Stimulated activated CD4-positive, alpha-beta T cell treated with anti-CD3 and anti-CD28 coated beads, Interleukin-15, amount 100 ng/mL, for 48 hours (primary cell): ENCODE data around the gene ZNF678.
"Not testable (repeated sequence)": the region's sequence is repeated elsewhere in the genome, so short reads cannot be mapped to it uniquely, and the experiment has no call there.

Experiments used
- DNase-seq, 2 donors: peaks; one replicate each; pipeline ENCODE4 v3.0.0-alpha.2; 2020; ENCODE audit warnings: low read depth in 2 of 2

ZNF678 gene

DNA sequence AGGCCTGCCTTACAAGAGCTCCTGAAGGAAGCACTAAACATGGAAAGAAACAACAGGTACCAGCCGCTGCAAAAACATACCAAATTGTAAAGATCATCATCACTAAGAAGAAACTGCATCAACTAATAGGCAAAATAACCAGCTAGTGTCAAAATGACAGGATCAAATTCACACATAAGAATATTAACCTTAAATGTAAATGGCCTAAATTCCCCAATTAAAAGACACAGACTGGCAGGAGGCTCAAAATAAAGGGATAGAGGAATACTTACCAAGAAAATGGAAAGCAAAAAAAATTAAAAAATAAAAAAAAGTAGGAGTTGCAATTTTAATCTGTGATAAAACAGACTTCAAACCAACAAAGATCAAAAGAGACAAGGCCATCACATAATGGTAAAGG is 11.5 kb upstream of the ZNF678 start:
- DNase-seq = not testable (repeated sequence)

DNA sequence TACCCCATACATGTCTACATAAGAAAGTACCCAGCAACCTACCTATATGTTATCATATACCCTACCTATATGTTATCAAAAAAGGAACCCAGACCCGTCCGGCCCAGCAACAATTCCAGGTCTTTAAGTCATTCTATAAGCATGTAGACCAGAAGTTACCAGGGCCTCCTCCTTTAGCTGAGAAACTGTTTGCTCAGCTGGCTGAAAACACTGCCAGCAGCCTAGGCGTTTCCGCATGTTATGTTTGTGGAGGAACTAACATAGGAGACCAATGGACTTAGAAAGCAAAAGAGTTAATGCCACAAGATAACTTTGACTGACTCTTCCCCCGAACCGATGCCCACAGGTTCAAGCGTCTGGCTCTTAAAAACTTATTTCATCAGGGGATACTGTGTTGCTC is 7.1 kb upstream of the ZNF678 start:
- DNase-seq = no peak

DNA sequence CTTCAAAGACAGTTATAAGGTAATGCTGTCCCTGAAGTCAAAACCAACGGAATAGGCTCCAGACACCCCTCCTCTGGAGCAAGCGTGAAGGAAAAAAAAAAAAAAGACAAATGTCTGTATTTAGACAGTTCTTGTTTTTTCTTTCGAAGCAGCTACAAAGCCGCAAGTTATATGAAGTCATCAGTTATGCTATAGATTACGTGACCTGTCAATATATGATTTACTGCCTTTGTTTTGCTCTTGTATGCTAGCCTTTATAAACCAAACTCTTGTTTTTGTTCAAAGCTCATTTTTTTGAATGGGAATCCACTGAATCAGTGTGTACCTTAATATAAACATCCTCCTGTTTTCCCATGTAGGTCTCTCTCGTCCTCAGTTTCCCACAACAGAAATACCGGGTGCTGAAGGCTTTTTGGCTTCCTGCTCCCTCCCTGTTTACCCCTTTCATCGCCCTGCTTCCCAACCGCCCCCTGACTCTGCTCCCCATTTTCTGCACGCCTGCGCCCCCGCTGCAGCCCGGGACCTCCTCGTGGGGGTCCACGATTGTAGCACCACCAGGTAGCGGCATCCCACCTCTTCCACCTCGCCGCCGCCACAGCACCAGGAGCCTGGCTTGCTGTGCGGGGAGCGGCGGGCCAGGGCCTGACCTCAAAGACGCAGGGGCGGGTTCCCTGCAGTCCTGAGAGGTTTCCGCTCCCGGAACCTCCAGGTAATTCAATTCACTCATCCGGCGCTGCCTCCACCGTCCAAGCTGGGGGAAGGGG is 5.2 kb upstream of the ZNF678 start:
- no peak for DNase-seq

DNA sequence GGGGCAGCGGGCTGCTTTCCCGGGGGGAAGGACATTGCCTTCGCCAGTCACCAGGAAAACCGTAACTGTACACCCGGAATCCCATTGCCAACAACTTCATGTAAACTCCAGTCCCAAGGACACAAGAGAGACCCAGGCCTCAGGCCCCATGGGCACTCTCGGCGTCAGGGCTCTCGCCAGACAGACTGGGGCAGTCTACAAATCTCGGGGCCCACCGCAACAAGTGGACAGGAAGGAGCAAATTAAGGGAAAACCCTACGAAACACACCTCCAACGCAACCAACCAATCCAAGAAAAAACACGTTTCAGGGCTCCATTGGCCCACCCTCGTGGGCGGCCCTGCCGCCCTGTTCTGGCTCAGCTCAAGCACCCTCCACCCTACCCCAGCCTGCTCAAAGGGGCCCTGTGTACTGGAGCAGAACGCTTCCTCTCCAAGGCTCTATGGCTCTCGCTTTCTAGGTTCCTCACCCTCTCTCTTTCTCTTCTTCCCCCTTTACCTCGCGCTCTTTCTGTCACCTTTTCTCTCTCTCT is 4.6 kb upstream of the ZNF678 start:
- no peak for DNase-seq

DNA sequence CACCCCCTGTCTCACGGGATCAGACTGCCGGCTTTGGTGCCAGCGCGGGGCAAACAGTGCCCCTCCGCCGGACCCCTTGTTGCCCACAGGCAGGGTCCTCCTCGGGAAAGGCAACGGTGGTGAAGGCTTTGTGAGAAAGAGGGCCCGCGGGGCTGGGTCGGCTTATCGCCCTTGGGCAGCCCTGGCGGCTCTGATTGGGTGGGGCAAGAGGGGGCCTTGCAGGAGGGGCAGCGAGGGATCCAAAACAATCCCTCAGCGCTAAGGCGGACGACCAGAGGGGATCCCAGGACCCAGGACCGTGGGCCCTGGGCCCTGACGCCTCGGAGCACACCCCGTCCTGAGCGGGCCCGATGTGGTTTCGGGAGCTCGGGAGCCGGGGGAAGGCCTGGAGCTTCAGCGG is 3.9 kb upstream of the ZNF678 start:
- DNase-seq = no peak

DNA sequence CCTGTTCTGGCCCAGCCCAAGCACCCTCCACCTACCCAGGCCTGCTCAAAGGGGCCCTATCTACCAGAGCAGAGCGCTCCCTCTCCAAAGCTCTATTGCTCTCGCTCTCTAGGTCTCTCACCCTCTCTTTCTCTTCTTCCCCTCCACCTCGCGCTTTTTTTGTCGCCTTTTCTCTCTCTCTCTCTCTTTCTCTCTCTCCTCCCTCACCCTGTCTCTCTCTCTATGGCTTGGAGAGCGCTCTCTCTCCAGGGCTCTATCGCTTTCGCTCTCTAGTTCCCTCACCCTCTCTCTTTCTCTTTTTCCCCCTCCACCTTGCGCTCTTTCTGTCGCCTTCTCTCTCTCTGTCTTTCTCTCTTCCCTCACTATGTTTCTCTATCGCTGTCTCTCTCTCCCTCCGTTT is 3.4 kb upstream of the ZNF678 start:
- no peak for DNase-seq

DNA sequence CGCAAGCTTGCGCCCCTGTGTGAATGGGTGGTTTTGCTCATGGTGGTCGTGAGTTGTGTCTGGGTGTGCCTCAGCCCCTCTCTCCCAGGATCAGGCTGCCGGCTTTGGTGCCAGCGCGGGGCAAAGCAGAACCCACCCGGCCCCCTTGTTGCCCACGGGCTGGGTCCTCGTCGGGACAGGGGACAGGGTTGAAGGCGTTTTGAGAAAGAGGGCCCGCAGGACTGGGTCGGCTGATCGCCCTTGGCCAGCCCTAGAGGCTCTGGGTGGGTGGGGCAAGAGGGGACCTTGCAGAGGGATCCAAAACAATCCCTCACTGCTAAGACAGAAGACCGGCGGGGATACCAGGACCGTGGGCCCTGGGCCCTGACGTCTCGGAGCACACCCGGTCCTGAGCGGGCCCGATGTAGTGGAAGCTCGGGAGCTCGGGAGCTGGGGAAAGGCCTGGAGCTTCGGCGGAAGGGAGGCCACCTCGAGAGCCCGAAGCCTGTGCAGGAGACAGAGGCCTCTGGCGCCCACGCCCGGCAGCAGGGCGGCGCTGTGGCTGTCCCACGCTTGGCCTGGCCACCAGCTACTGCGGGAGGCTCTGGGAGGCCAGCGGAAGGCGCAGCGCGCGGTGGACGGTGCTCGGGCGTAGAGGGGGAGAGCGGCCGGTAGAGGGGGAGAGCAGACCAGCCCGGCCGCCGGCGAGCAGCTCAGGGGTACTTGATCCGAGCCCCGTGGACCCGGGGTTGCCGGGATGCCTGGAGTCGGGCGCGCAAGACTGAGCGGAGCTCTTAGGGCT is 2.8 kb upstream of the ZNF678 start:
- DNase-seq = no peak

DNA sequence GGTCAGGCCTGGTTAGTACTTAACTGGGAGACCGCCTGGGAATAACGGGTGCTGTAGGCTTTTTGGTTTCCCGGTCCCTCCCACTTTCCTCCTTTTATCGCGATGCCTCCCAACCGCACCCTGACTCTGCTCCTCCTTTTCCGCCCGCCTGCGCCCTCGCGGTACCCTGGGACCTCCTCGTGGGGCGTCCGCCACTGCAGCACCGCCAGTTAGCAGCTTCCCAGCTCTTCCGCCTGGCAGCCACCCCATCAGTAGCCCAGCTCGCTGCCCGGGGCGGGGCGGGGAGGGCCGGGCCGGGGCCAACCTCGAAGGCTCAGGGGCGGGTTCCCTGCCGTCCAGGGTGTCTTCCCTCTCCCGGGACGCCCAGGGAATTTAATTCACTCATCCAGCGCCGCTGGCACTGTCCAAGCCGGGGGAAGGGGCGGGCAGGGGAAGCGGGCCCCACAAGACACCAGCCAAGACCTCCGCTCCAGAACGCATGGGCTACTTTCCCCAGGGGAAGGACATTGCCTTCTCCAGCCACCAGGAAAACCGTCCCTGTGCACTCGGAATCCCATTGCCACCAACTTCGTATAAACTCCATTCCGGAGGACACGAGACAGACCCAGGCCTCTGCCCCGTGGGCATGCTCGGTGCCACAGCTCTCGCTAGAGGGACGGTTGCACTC is 2.0 kb upstream of the ZNF678 start:
- DNase-seq = no peak

DNA sequence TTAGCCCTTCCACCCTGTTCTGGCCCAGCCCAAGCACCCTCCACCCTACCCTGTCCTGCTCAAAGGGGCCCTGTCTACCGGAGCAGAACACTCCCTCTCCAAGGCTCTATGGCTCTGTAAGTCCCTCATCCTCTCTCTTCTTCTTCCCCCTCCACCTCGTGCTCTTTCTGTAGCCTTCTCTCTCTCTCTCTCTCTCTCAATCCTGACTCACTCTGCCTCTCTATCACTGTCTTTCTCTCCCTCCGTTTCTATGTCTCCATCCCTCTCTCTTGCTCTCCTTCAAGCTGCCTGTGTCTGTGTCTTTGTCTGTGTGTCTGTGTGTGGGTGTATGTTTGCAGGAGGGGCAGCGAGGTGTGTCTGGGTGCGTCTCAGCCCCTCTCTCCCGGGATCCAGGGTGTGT is 1.3 kb upstream of the ZNF678 start:
- DNase-seq = no peak

DNA sequence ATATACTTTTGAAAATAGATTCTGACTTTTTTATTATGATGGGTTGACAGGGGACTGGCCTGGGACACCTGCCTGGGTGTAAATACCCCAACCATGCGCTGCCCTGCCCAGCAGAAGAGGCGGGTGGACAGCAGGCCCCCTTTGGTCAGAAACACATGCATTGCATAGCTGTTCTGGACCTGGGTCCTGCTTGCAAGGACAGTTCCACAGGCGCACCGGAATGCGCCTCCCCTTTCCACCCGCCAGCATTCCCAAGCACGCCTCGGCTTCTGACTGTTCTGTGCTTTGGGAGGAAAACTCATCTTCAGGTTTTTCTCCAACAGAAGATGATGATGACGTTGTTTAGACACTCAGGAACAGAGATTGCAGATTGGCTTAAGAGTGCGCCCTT is 428 bp upstream of the ZNF678 start:
- no peak for DNase-seq

DNA sequence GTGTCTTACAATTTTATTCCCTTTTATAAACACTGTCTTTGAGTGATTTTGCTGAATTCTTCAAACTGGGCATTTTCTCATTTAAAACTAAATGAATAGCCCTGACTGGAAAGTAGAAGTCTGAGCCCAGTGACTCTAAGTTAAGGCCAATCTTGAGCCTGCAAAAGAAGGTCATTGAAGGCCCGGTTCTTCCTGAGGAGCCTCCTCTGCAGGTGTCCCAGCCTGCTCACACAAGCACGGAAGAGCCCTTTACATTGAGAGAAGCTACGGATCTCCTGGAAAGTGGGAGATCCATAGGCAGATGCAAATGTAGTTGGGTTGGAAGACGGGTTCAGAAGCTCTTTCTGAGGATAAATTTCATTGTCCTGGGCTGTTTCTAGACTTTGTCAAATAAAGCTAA is 3.9 kb downstream of the ZNF678 start:
- DNase-seq = no peak

DNA sequence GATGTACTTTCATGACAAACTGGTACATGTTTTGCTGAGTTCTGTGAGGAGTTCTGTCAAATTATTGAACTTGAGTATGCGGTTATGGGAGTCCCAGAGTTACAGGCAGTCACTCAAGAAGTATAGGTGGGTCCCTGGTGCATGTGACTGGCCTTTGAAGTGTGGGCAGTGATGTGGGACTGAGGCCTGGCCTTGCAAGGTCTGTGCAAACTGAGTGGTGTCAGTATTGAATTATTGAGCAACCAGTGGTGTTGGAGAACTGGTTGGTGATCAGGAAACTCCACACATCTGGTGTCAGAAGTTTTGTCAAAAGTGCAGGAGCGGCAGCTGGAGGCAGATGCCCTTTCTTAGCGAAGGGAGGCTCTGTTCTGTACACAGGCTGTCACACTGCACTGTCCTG is 5.2 kb downstream of the ZNF678 start:
- no peak for DNase-seq

DNA sequence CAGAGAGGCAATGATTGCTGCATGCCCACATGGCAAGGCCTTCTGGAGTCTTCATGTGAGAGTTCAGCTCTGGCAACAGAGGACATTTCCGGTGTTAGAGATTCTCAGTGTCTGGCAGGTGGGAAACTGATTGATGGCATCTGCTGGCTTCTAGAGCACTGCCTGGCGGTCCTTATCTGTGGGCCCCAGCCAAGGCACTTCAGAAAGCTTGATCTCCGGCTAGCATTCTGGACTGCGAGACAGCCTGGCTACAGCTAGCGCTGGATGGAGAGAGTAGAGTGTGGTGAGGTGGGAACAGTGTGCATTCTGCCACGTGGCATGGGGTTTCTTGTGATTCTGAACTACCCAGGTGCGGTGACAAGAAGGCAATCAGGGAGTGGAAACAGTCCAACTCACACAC is 9.4 kb downstream of the ZNF678 start:
- DNase-seq = no peak

DNA sequence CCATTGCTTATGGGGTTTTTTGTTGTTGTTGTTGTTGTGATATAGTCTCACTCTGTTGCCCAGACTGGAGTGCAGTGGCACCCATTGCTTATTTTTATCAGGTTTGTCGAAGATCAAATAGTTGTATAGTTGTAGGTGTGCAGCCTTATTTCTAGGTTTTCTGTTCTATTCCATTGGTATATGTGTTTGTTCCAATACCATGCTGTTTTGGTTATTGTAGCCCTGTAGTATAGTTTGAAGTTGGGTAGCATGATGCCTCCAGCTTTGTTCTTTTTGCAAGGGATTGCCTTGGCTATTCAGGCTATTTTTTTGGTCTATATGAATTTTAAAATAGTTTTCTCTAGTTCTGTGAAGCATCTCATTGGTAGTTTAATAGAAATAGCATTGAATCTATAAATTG is 11.6 kb downstream of the ZNF678 start:
- DNase-seq = no peak

DNA sequence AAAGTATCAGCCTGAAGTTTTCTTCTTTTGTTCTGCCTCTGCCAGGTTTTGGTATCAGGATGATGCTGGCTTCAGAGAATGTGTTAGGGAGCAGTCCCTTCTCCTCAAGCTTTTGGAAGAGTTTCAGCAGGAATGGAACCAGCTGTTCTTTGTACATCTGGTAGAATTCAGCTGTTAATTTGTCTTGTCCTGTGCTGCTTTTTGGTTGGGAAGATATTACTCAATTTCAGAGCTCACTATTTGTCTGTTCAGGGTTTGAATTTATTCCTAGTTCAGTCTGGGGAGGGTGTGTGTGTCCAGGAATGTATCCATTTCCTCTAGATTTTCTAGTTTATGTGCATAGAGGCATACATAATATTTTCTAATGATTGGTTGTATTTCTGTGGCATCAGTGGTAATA is 12.8 kb downstream of the ZNF678 start:
- DNase-seq = no peak

DNA sequence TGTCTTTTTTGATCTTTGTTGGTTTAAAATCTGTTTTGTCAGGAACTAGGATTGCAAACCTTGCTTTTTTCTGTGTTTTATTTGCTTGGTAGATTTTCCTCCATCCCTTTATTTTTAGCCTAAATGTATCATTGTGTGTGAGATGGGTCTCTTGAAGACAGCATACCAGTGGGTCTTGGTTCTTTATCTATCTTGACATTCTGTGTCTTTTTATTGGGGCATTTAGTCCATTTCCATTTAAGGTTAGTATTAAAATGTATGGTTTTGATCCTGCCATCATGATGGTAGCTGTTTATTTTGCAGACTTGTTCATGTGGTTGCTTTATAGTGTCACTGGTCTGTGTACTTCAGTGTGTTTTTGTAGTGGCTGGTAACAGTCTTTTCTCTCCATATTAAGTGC is 14.1 kb downstream of the ZNF678 start:
- no peak for DNase-seq

DNA sequence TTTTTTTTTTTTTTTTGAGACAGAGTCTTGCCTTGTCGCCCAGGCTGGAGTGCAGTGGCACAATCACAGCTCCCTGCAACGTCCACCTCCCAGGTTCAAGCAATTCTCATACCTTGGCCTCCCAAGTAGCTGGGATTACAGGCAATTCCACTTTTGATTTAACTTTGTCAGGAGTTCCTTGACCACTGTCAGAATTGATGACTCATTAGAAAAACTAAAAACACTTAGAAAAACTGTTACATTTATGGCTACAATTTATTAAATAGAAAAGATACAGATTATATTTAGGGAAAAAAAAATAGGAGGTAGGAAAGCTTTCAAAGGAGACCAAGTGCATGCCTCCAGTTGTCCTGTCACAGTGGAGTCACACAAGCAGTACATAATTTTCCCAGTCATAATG is 20.0 kb downstream of the ZNF678 start:
- DNase-seq = no peak

DNA sequence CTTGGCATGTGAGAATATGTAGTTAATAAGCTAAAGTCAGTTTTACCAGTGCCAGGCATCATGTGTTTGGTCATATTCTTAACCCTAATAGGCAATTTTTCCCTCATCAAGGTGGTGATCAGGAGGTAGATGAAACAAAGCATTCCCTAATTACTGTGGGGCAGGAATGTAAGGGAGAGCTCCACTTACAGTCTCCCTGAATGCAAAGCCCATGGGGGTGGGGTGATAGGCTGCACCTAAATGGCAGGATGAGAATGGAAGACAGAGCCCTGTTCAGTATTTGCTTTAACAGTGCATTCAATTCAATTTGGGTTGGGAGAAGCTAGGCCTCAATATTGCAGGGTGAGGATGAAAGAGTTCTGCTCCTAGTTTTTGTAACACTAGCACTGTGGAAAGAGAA is 23.4 kb downstream of the ZNF678 start:
- no peak for DNase-seq

DNA sequence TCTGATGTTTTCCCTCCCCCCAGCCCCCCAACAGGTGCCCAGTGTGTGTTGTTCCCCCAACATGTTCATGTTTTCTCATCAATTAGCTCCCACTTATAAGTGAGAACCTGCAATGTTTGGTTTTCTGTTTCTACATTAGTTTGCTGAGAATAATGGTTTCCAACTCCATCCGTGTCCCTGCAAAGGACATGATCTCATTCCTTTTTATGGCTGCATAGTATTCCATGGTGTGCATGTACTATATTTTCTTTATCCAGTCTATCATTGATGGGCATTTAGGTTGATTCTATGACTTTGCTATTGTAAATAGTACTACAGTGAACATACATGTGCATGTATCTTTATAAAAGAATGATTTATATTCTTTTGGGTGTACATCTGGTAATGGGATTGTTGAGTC is 24.6 kb downstream of the ZNF678 start:
- no peak for DNase-seq

DNA sequence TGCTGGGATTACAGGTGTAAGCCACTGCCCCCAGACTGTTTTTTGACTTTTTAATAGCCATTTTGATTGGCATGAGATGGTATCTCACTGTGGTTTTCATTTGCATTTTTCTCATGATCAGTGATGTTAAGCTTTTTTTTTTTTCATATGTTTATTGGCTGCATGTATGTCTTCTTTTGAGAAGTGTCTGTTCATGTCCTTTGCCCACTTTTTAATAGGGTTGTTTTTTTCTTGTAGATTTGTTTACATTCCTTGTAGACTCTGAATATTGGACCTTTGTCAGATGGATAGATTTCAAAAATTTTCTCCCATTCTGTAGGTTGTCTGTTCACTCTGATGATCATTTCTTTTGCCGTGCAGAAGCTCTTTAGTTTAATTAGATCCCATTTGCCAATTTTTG is 25.4 kb downstream of the ZNF678 start:
- DNase-seq = not testable (repeated sequence)

DNA sequence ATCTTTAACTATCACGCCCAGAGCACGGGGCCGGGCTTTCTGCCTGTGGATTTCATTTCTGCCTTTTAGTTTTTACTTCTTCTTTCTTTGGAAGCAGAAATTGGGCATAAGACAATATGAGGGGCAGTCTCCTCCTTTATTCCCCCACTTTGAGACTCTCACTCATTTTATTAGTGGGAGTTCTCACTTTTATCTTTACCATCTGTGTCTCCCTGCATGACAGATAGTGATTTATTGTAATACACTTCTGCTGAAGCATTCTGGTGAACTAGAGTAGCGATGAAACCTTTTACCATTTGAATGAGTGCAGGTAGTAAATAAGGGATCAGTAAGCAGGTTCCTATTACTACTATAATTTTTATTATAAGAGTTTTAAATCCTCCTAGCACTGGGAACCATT is 26.4 kb downstream of the ZNF678 start:
- DNase-seq = not testable (repeated sequence)

DNA sequence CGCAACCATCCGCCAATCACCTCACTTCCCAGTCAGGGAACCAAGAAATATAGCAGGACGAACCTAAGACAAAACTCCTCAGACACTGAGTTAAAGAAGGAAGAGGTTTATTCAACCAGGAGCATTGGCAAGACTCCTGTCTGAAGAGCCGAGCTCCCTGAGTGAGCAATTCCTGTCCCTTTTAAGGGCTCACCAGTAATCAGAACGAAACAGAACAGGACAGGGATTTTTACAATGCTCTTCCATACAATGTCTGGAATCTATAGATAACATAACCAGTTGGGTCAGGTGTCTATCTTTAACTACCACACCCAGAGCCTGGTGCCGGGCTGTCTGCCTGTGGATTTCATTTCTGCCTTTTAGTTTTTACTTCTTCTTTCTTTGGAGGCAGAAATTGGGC is 32.9 kb downstream of the ZNF678 start:
- DNase-seq = not testable (repeated sequence)

DNA sequence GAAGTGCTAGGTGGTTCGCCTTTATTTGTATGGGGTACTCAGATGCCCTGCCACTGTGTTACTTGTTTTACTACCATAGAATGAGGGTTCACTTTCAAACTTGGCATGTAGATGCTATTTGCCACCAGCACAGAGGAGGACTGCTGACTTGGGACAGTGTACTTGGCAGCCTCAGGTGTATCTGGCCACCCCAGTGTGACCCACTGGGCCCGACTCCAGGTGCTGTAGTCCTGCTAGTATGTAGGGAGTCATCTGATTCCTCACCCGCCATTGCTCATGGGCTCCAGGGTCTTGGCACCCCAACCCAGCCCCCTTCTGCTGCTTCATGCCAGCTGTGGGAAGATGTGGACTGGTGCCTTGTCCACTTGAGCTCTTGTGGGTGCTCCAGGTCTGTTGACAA is 40.0 kb downstream of the ZNF678 start:
- no peak for DNase-seq
